IgD-negative memory B cell (primary cell): ENCODE measurements around the gene EVC2. TPM values are rescaled to one million over a fixed set of nuclear protein-coding genes. Genes with fewer than 3 reads are reported as not detected.

Experiments used
- H3K27ac Mint-ChIP-seq, 3 donors: one replicate each; pipeline ENCODE4 v1.8.0; 2020 to 2022; ENCODE audit warnings: mild to moderate bottlenecking in 3 of 3, mixed read lengths in 3 of 3, moderate library complexity in 1 of 3
- H3K27me3 Mint-ChIP-seq: one replicate; pipeline ENCODE4 v1.8.0; 2021; ENCODE audit warnings: mixed read lengths
- H3K36me3 Mint-ChIP-seq: one replicate; pipeline ENCODE4 v1.8.0; 2020; ENCODE audit warnings: mild to moderate bottlenecking, mixed read lengths
- H3K4me1 Mint-ChIP-seq, 3 donors: one replicate each; pipeline ENCODE4 v1.8.0; 2020 to 2022; ENCODE audit warnings: mixed read lengths in 3 of 3, mild to moderate bottlenecking in 1 of 3
- H3K4me3 Mint-ChIP-seq, 4 donors: one replicate each; pipeline ENCODE4 v1.8.0; 2020 to 2022; ENCODE audit warnings: mild to moderate bottlenecking in 4 of 4, mixed read lengths in 4 of 4, moderate library complexity in 3 of 4
- H3K9me3 Mint-ChIP-seq, 3 donors: one replicate each; pipeline ENCODE4 v1.8.0; 2020 to 2021; ENCODE audit warnings: mixed read lengths in 3 of 3, mild to moderate bottlenecking in 1 of 3
- polyA plus RNA-seq: library from polyadenylated mRNA; unstranded; fragments of 300-500 nt; fragmentation: Illumina TruSeq; gene quantifications from one replicate; pipeline ENCODE4 v1.2.3, GENCODE V29; 2021

The EVC2 gene
- polyA plus RNA-seq, 1 donor from 2014 or later = 0.50 TPM

GRCh38 chr4:5572751-5573150, 135.6 kb downstream of the EVC2 start:
- Mint-ChIP-seq H3K27ac (no peak overlapping the region), H3K36me3 (no peaks in the 10 kb centered on the region), H3K27me3 (no peaks in the 10 kb centered on the region), H3K4me1 (no peaks in the 10 kb centered on the region), H3K4me3 (no peak overlapping the region), H3K9me3 (peaks cover 0 to 1% (median 0%) of the 10 kb centered on the region in 3 donors)

- no peaks in the 10 kb centered on the region for H3K27me3 Mint-ChIP-seq
- no peak overlapping the region for H3K27ac Mint-ChIP-seq
- no peaks in the 10 kb centered on the region for H3K4me1 Mint-ChIP-seq
- peaks cover 0 to 1% (median 0%) of the 10 kb centered on the region in 3 donors for H3K9me3 Mint-ChIP-seq
- no peak overlapping the region for H3K4me3 Mint-ChIP-seq
- no peaks in the 10 kb centered on the region for H3K36me3 Mint-ChIP-seq
These were observed 136.2 kb downstream of the EVC2 start for GRCh38 chr4:5572114-5572513.

- no peak overlapping the region for H3K27ac Mint-ChIP-seq
- peaks cover 0 to 1% (median 0%) of the 10 kb centered on the region in 3 donors for H3K9me3 Mint-ChIP-seq
- no peaks in the 10 kb centered on the region for H3K36me3 Mint-ChIP-seq
- H3K4me3 Mint-ChIP-seq = no peak overlapping the region
- peaks cover 1% of the 10 kb centered on the region for H3K27me3 Mint-ChIP-seq
- no peaks in the 10 kb centered on the region for H3K4me1 Mint-ChIP-seq
These were observed 136.7 kb downstream of the EVC2 start for GRCh38 chr4:5571646-5572045.

DNA sequence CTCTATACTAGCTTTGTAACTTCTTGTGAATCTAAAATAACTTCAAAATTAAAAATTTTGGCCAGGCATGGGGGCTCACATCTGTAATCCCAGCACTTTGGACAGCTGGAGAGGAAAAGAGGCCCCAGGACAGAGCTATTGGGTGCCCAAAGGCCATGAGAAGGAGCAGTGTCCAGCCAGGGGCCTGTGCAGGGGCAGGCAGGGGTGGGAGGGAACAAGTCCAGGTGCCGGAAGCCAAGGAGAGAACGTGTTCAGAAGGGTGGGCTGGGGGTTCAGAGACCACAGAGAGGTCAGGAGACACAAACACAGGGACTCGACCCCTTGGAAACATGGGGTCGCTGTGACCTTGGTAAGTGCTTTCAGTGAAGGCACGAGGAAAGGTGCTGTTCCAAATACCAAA, 138.9 kb downstream of the EVC2 start:
- Mint-ChIP-seq H3K36me3 (no peaks in the 10 kb centered on the region), H3K4me1 (no peaks in the 10 kb centered on the region), H3K27ac (no peak overlapping the region), H3K4me3 (no peak overlapping the region), H3K9me3 (peaks cover 0 to 1% (median 0%) of the 10 kb centered on the region in 3 donors), H3K27me3 (peaks cover 1% of the 10 kb centered on the region)

- H3K27ac Mint-ChIP-seq = no peak overlapping the region
- no peaks in the 10 kb centered on the region for H3K36me3 Mint-ChIP-seq
- peaks cover 1% of the 10 kb centered on the region for H3K27me3 Mint-ChIP-seq
- H3K4me3 Mint-ChIP-seq = no peak overlapping the region
- H3K9me3 Mint-ChIP-seq = peaks cover 0 to 1% (median 0%) of the 10 kb centered on the region in 3 donors
- no peaks in the 10 kb centered on the region for H3K4me1 Mint-ChIP-seq
These were observed 139.4 kb downstream of the EVC2 start for GRCh38 chr4:5568931-5569330.

GRCh38 chr4:5568336-5568735, 140.0 kb downstream of the EVC2 start:
- Mint-ChIP-seq H3K4me3 (no peak overlapping the region), H3K27me3 (peaks cover 1% of the 10 kb centered on the region), H3K36me3 (no peaks in the 10 kb centered on the region), H3K4me1 (no peaks in the 10 kb centered on the region), H3K27ac (no peak overlapping the region), H3K9me3 (peaks cover 0 to 1% (median 0%) of the 10 kb centered on the region in 3 donors)

- Mint-ChIP-seq H3K36me3 (no peaks in the 10 kb centered on the region), H3K4me1 (no peaks in the 10 kb centered on the region), H3K4me3 (no peak overlapping the region), H3K9me3 (peaks cover 0 to 1% (median 0%) of the 10 kb centered on the region in 3 donors), H3K27me3 (peaks cover 1% of the 10 kb centered on the region), H3K27ac (no peak overlapping the region)
These were observed 141.4 kb downstream of the EVC2 start for GRCh38 chr4:5566991-5567390.

GRCh38 chr4:5566526-5566925, 141.8 kb downstream of the EVC2 start:
- no peak overlapping the region for H3K4me3 Mint-ChIP-seq

GRCh38 chr4:5563856-5564255, 144.5 kb downstream of the EVC2 start:
- Mint-ChIP-seq H3K9me3 (peaks cover 0 to 3% (median 3%) of the 10 kb centered on the region in 3 donors), H3K4me1 (no peaks in the 10 kb centered on the region), H3K27ac (no peak overlapping the region), H3K36me3 (no peaks in the 10 kb centered on the region), H3K27me3 (peaks cover 1% of the 10 kb centered on the region), H3K4me3 (no peak overlapping the region)

More at GRCh38 chr4:5566526-5566925, 141.8 kb downstream of the EVC2 start:
- Mint-ChIP-seq H3K9me3 (no peaks in the 10 kb centered on the region), H3K27ac (no peak overlapping the region), H3K36me3 (no peaks in the 10 kb centered on the region), H3K27me3 (peaks cover 1% of the 10 kb centered on the region), H3K4me1 (no peaks in the 10 kb centered on the region)

DNA sequence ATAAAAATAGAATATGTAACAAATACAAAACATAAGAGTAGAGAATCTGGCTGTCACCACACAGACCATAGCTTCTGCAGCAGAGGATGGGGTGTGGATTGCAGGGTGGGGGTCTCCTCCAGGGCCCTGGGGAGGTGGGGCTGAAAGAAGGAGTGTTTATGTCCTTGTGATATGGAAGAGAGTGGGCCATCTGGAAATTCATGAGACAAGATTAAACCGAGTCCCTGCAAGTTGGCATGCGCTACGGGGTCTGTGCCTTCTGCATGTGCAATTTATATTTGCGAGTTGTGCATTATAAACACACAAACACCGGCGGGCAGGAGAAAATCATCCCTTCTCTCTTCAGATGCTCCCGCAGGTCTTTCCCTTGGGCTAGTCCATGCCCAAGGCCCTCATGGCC, 145.9 kb downstream of the EVC2 start:
- Mint-ChIP-seq H3K27me3 (peaks cover 1% of the 10 kb centered on the region), H3K4me1 (no peaks in the 10 kb centered on the region), H3K27ac (no peak overlapping the region), H3K4me3 (no peak overlapping the region), H3K9me3 (peaks cover 0 to 3% (median 3%) of the 10 kb centered on the region in 3 donors), H3K36me3 (no peaks in the 10 kb centered on the region)

DNA sequence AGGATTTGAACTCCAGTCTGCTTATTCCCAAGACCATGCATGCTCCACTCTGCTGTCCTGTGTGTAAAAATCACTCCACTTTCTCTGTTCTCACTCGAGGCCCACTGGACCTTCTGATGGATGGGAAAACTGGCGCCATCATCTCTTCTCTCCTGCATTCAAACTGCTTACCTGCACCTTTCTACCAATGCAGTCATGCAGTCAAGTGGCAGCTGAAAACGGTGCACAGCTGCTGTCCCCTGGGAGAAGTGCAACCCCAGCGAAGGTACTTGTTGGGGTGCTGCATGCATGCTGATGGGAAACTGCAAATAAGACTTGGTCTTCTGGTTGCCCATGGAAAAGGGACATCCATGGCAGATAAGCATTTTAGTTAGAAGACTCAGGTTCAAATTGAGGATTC, 147.1 kb downstream of the EVC2 start:
- H3K27me3 Mint-ChIP-seq = no peaks in the 10 kb centered on the region
- H3K4me1 Mint-ChIP-seq = no peaks in the 10 kb centered on the region
- no peak overlapping the region for H3K4me3 Mint-ChIP-seq
- H3K9me3 Mint-ChIP-seq = peaks cover 0 to 3% (median 3%) of the 10 kb centered on the region in 3 donors
- H3K27ac Mint-ChIP-seq = no peak overlapping the region
- no peaks in the 10 kb centered on the region for H3K36me3 Mint-ChIP-seq

GRCh38 chr4:5558502-5558901, 149.9 kb downstream of the EVC2 start:
- Mint-ChIP-seq H3K9me3 (peaks cover 3 to 8% (median 5%) of the 10 kb centered on the region in 3 donors), H3K4me1 (peaks cover 0 to 1% (median 0%) of the 10 kb centered on the region in 3 donors), H3K36me3 (no peaks in the 10 kb centered on the region), H3K27me3 (no peaks in the 10 kb centered on the region), H3K4me3 (no peak overlapping the region), H3K27ac (no peak overlapping the region)

DNA sequence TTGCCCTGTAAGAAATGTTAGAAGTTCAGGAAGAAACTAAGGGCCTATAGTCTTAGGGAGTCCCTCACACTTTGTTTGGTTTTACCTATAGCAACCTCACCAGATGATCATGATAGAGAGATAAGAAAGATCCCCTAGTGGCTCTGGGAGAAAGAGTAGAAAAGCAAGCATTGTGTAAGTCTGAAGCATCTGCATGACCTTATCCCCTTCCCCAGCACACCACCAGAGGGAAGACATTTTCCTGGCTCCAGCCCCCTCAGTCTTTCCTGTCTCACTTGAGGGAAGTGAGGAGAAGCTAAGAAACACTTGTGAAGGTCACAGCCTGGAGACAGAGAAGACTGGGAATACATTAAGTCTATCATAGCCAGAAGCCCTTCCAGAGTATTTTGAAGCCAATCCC, 154.0 kb downstream of the EVC2 start:
- H3K27me3 Mint-ChIP-seq = no peaks in the 10 kb centered on the region
- peaks cover 2 to 20% (median 8%) of the 10 kb centered on the region in 3 donors for H3K9me3 Mint-ChIP-seq
- H3K4me1 Mint-ChIP-seq = peaks cover 0 to 1% (median 0%) of the 10 kb centered on the region in 3 donors
- no peaks in the 10 kb centered on the region for H3K36me3 Mint-ChIP-seq
- no peak overlapping the region for H3K27ac Mint-ChIP-seq
- no peak overlapping the region for H3K4me3 Mint-ChIP-seq

GRCh38 chr4:5553801-5554200, 154.6 kb downstream of the EVC2 start:
- H3K9me3 Mint-ChIP-seq = peaks cover 4 to 23% (median 8%) of the 10 kb centered on the region in 3 donors
- peaks cover 0 to 1% (median 0%) of the 10 kb centered on the region in 3 donors for H3K4me1 Mint-ChIP-seq
- no peak overlapping the region for H3K27ac Mint-ChIP-seq
- H3K36me3 Mint-ChIP-seq = no peaks in the 10 kb centered on the region
- H3K4me3 Mint-ChIP-seq = no peak overlapping the region
- H3K27me3 Mint-ChIP-seq = no peaks in the 10 kb centered on the region

- Mint-ChIP-seq H3K36me3 (no peaks in the 10 kb centered on the region), H3K4me1 (peaks cover 0 to 1% (median 0%) of the 10 kb centered on the region in 3 donors), H3K27me3 (no peaks in the 10 kb centered on the region), H3K9me3 (peaks cover 4 to 23% (median 8%) of the 10 kb centered on the region in 3 donors), H3K27ac (no peak overlapping the region), H3K4me3 (no peak overlapping the region)
These were observed 155.9 kb downstream of the EVC2 start for GRCh38 chr4:5552451-5552850.

GRCh38 chr4:5547651-5548249, 160.6 kb downstream of the EVC2 start:
- Mint-ChIP-seq H3K4me1 (no peaks in the 10 kb centered on the region), H3K36me3 (no peaks in the 10 kb centered on the region), H3K27me3 (peaks cover 2% of the 10 kb centered on the region), H3K27ac (no peak overlapping the region), H3K4me3 (no peak overlapping the region), H3K9me3 (peaks cover 3 to 18% (median 4%) of the 10 kb centered on the region in 3 donors)
